Neural cell (in vitro differentiated cells): Measurements from ENCODE around the gene KIAA1210. TPM values are rescaled to one million over a fixed set of nuclear protein-coding genes. Genes with fewer than 3 reads are reported as not detected.

Experiments
- H2AFZ ChIP-seq: fragments of 200-600, 300-800 bp; sonication (generic), shearing (Covaris generic); 2 replicates; pipeline ENCODE4 v1.6.0; 2014; ENCODE audit warnings: low read depth, mild to moderate bottlenecking, antibody characterized with exemption, low read length, moderate library complexity
- H3F3A ChIP-seq: fragments of 200-600 bp; shearing (Covaris generic); 2 replicates; pipeline ENCODE4 v1.6.1; 2016; ENCODE audit warnings: mild to moderate bottlenecking, moderate library complexity, mixed read lengths, antibody characterized with exemption, low read length; ENCODE audit not compliant: insufficient read depth, poor library complexity, severe bottlenecking
- H3K27ac ChIP-seq: fragments of 200-600, 300-800 bp; sonication (generic), shearing (Covaris generic); 2 replicates; pipeline ENCODE4 v1.5.1; 2014; ENCODE audit warnings: mild to moderate bottlenecking, low read length, moderate library complexity
- H3K27me3 ChIP-seq: fragments of 300-800, 200-600 bp; sonication (generic), shearing (Covaris generic); 2 replicates; pipeline ENCODE4 v1.6.0; 2014; ENCODE audit warnings: mild to moderate bottlenecking, low read depth, low read length, moderate library complexity; ENCODE audit not compliant: insufficient read depth
- H3K36me3 ChIP-seq: fragments of 300-800, 200-600 bp; sonication (generic), shearing (Covaris generic); 2 replicates; pipeline ENCODE4 v1.5.1; 2014; ENCODE audit warnings: mild to moderate bottlenecking, antibody characterized with exemption, low read length, moderate library complexity; ENCODE audit not compliant: insufficient read depth
- H3K4me2 ChIP-seq: fragments of 300-800, 200-600 bp; sonication (generic), shearing (Covaris generic); 2 replicates; pipeline ENCODE4 v1.6.0; 2014; ENCODE audit warnings: mild to moderate bottlenecking, low read length
- H3K4me3 ChIP-seq: fragments of 300-800, 200-600 bp; sonication (generic), shearing (Covaris generic); 2 replicates; pipeline ENCODE4 v1.5.1; 2014; ENCODE audit warnings: mild to moderate bottlenecking, low read length, moderate library complexity
- H3K79me2 ChIP-seq: fragments of 200-600 bp; shearing (Covaris generic); replicated peaks from 2 replicates; pipeline ENCODE4 v1.6.0; 2014; ENCODE audit warnings: mild to moderate bottlenecking, low read length, moderate library complexity; ENCODE audit not compliant: insufficient read depth
- H3K9ac ChIP-seq: fragments of 300-800, 200-600 bp; sonication (generic), shearing (Covaris generic); 2 replicates; pipeline ENCODE4 v1.6.1; 2016; ENCODE audit warnings: mild to moderate bottlenecking, low read length, mixed read lengths
- H3K9me2 ChIP-seq: fragments of 200-600 bp; shearing (Covaris generic); 2 replicates; pipeline ENCODE4 v1.6.1; 2016; ENCODE audit warnings: mild to moderate bottlenecking, low read length, mixed read lengths; ENCODE audit not compliant: insufficient read depth
- H3K9me3 ChIP-seq: fragments of 200-600, 300-800 bp; sonication (generic), shearing (Covaris generic); 2 replicates; pipeline ENCODE4 v1.6.1; 2016; ENCODE audit warnings: mild to moderate bottlenecking, mixed run types, low read length, moderate library complexity, mixed read lengths
- H4K20me1 ChIP-seq: fragments of 200-600 bp; shearing (Covaris generic); 2 replicates; pipeline ENCODE4 v1.6.1; 2016; ENCODE audit warnings: mild to moderate bottlenecking, mixed run types; ENCODE audit not compliant: insufficient read depth
- EP300 ChIP-seq: fragments of 450-650 bp; conservative IDR thresholded peaks from 2 replicates; pipeline ENCODE4 v1.6.1; 2014; ENCODE audit warnings: antibody characterized with exemption, mild to moderate bottlenecking, moderate library complexity; ENCODE audit not compliant: poor library complexity, severe bottlenecking
- EZH2 ChIP-seq: fragments of 200-600, 300-800 bp; shearing (Covaris generic), sonication (generic); IDR thresholded peaks from 2 replicates; pipeline ENCODE4 v1.6.1; 2014; ENCODE audit warnings: antibody characterized with exemption, low read length, borderline replicate concordance, mild to moderate bottlenecking; ENCODE audit not compliant: insufficient read depth, poor library complexity, severe bottlenecking
- MXI1 ChIP-seq: fragments of 450-650 bp; conservative IDR thresholded peaks from 2 replicates; pipeline ENCODE4 v1.6.1; 2014; ENCODE audit warnings: antibody characterized with exemption, mild to moderate bottlenecking; ENCODE audit not compliant: poor library complexity, severe bottlenecking
- POLR2AphosphoS5 ChIP-seq: IDR thresholded peaks from 2 replicates; pipeline ENCODE4 v1.6.1; 2012
- RAD21 ChIP-seq: fragments of 450-650 bp; conservative IDR thresholded peaks from 2 replicates; pipeline ENCODE4 v1.6.1; 2014; ENCODE audit warnings: antibody characterized with exemption, mild to moderate bottlenecking, moderate library complexity
- REST ChIP-seq: IDR thresholded peaks from 2 replicates; pipeline ENCODE4 v1.6.1; 2012; ENCODE audit warnings: borderline replicate concordance
- SMC3 ChIP-seq: fragments of 450-650 bp; conservative IDR thresholded peaks from 2 replicates; pipeline ENCODE4 v1.6.1; 2014; ENCODE audit warnings: antibody characterized with exemption, mild to moderate bottlenecking, moderate library complexity; ENCODE audit not compliant: poor library complexity
- TAF1 ChIP-seq: IDR thresholded peaks from 2 replicates; pipeline ENCODE4 v1.6.1; 2012; ENCODE audit warnings: low read depth
- polyA plus RNA-seq: library from polyadenylated mRNA; depleted of rRNA; stranded (reverse); fragments of >200 nt; gene quantifications from 2 replicates; pipeline ENCODE4 v1.2.3, GENCODE V29; 2014
- TF ChIP-seq, protein P1 (sequence below): fragments of 450-650 bp; IDR thresholded peaks from 2 replicates; pipeline ENCODE4 v1.5.1; 2014; ENCODE audit warnings: antibody characterized with exemption, mild to moderate bottlenecking, moderate library complexity; ENCODE audit not compliant: poor library complexity, severe bottlenecking

The KIAA1210 gene
- polyA plus RNA-seq, 1 donor from 2014 or later, result not detected

- Histone ChIP-seq H2AFZ (no peak overlapping the region), H3F3A (no peaks in the 10 kb centered on the region), H3K4me3 (no peak overlapping the region), H3K79me2 (no peaks in the 10 kb centered on the region), H3K4me2 (no peak overlapping the region), H3K27me3 (no peaks in the 10 kb centered on the region), H4K20me1 (no peaks in the 10 kb centered on the region), H3K36me3 (no peaks in the 10 kb centered on the region), H3K9me3 (no peaks in the 10 kb centered on the region), H3K9ac (no peak overlapping the region), H3K27ac (no peak overlapping the region), H3K9me2 (no peaks in the 10 kb centered on the region)
- TF ChIP-seq, protein P1, sequence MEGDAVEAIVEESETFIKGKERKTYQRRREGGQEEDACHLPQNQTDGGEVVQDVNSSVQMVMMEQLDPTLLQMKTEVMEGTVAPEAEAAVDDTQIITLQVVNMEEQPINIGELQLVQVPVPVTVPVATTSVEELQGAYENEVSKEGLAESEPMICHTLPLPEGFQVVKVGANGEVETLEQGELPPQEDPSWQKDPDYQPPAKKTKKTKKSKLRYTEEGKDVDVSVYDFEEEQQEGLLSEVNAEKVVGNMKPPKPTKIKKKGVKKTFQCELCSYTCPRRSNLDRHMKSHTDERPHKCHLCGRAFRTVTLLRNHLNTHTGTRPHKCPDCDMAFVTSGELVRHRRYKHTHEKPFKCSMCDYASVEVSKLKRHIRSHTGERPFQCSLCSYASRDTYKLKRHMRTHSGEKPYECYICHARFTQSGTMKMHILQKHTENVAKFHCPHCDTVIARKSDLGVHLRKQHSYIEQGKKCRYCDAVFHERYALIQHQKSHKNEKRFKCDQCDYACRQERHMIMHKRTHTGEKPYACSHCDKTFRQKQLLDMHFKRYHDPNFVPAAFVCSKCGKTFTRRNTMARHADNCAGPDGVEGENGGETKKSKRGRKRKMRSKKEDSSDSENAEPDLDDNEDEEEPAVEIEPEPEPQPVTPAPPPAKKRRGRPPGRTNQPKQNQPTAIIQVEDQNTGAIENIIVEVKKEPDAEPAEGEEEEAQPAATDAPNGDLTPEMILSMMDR, result peak; percentile 52
- TF ChIP-seq RAD21 (peak; percentile 58), SMC3 (peak; percentile 52), REST (no peak)
Measured at GRCh38 chrX:119118780-119119395, 8.7 kb downstream of the KIAA1210 start.

- H3K9me3 ChIP-seq, result no peaks in the 10 kb centered on the region
- H3K79me2 ChIP-seq, result no peaks in the 10 kb centered on the region
- H2AFZ ChIP-seq, result no peak overlapping the region
- no peaks in the 10 kb centered on the region for H3K9me2 ChIP-seq
- H3K4me2 ChIP-seq, result no peak overlapping the region
- no peaks in the 10 kb centered on the region for H4K20me1 ChIP-seq
- no peak overlapping the region for H3K27ac ChIP-seq
- no peak overlapping the region for H3K9ac ChIP-seq
- no peak for TF ChIP-seq SMC3
- TF ChIP-seq TAF1, result no peak
- no peak for TF ChIP-seq MXI1
- no peak for TF ChIP-seq RAD21
- TF ChIP-seq EZH2, result no peak
- TF ChIP-seq REST, result no peak
- no peak for TF ChIP-seq POLR2AphosphoS5
- TF ChIP-seq, protein P1, result no peak
- TF ChIP-seq EP300, result no peak
- H3K27me3 ChIP-seq, result no peaks in the 10 kb centered on the region
- no peaks in the 10 kb centered on the region for H3F3A ChIP-seq
- H3K4me3 ChIP-seq, result no peak overlapping the region
- H3K36me3 ChIP-seq, result no peaks in the 10 kb centered on the region
Measured at GRCh38 chrX:119107206-119107605, 20.4 kb downstream of the KIAA1210 start.
